IPS-15b (cell line): Measurements from ENCODE around the gene FLNB.
"Not testable (repeated sequence)": the region's sequence is repeated elsewhere in the genome, so short reads cannot be mapped to it uniquely, and the experiment has no call there.

Experiments used
- H3K27me3 ChIP-seq: one replicate; pipeline ENCODE4 v1.6.1; 2013; ENCODE audit warnings: low read length; ENCODE audit not compliant: control insufficient read depth, insufficient read depth
- H3K36me3 ChIP-seq: one replicate; pipeline ENCODE4 v1.6.1; 2013; ENCODE audit warnings: low read length; ENCODE audit not compliant: control insufficient read depth, insufficient read depth
- H3K4me1 ChIP-seq: one replicate; pipeline ENCODE4 v1.6.1; 2013; ENCODE audit warnings: mild to moderate bottlenecking, low read length; ENCODE audit not compliant: control insufficient read depth, insufficient read depth
- H3K4me3 ChIP-seq: one replicate; pipeline ENCODE4 v1.5.1; 2013; ENCODE audit warnings: low read depth, low read length
- H3K9ac ChIP-seq: one replicate; pipeline ENCODE4 v1.6.1; 2013; ENCODE audit warnings: low read depth, mild to moderate bottlenecking, low read length
- H3K9me3 ChIP-seq: one replicate; pipeline ENCODE4 v1.6.1; 2013; ENCODE audit warnings: mild to moderate bottlenecking, low read length; ENCODE audit not compliant: control insufficient read depth, insufficient read depth

The FLNB gene

DNA sequence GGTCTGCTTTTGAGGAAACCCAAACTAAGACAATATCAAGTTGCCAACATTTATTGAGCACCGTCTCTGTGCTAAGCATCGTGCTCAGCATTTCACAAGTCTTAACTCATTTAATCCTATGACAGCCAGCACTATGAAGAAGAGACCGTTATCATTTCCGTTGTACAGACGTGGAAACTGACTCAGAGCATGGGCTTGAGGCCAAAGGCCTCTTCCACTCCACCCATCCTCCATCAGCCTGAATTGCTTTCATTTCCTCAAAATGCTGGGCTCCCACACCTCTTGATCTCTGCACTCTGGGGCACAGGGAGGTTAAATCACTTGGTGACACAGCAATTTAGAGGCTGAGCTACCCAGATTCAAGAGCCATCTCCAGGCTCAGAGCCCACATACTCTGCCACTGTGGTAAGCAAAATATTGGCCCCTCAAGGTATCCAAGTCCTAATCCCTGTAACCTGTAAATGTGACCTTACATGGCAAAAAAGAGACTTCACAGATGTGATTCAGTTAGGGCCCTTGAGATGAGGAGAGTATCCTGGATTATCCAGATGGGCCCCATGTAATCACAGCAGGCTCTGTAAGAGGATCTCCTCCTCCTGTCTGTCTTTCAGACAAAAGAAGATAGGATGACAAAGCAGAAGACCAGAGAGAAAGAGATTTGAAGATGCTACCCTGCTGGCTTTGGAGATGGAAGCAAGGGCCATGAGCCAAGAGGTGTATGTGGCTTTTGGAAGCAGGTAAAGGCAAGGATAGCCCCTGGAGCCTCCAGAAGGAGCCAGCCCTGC lies 24.3 kb upstream of the FLNB start:
- H3K4me3 ChIP-seq: no peak overlapping the region
- H3K9me3 ChIP-seq: no peaks in the 10 kb centered on the region
- H3K27me3 ChIP-seq: no peaks in the 10 kb centered on the region
- no peaks in the 10 kb centered on the region for H3K4me1 ChIP-seq
- no peaks in the 10 kb centered on the region for H3K36me3 ChIP-seq
- H3K9ac ChIP-seq: no peak overlapping the region

DNA sequence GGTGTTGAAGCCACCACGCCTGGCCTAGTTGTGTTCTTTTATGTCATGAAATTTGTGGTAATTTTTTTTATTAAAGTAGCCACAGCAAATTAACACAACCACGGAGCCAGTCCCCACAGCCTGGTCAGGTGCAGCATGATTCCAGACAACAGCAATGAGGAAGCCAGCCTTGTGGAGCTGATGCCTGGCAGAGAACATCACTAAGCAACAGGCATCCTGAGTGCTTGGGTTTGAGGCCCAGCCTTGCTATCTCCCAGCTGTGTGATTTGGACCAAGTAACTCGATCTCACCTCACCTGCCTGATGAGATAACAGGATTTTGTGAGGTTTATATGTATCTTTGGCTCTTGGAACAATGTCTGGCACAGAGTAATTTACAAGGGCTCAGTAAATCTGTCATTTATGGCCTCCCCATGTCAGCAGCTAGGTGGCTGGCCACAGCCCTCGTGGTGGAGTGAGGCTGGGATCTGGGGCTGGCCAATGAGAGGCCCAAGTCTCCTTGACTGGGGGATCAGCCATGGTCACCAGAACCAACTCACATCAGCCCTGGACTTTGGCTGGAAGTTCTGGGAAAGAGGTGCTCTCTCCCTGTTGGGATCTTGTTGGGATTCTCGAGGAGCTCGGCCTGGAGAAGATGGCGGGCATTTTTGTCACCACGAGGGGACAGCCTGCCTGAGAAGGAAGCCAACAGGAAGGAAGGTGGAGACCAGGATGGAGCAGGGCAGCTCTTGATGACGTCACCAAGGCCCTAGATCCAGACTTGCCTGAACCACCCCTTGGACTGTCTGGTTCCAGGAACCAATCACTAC lies 22.8 kb upstream of the FLNB start:
- no peaks in the 10 kb centered on the region for H3K36me3 ChIP-seq
- H3K9ac ChIP-seq: no peak overlapping the region
- H3K4me3 ChIP-seq: no peak overlapping the region
- no peaks in the 10 kb centered on the region for H3K9me3 ChIP-seq
- no peaks in the 10 kb centered on the region for H3K4me1 ChIP-seq
- no peaks in the 10 kb centered on the region for H3K27me3 ChIP-seq

DNA sequence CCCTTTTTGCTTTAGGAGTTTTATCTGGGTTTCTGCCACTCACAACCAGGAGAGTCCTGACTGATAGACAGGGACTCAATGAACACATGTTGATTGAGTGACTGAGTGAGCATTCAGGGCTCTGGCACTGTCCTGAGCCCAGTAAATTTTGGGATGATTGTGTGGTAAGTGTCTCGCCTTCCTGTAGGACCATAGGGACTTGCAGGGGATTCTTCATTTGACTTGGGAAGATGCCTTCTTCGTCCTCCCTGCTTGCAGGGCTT lies 22.3 kb upstream of the FLNB start:
- Histone ChIP-seq H3K4me3 (no peak overlapping the region), H3K4me1 (no peaks in the 10 kb centered on the region), H3K9me3 (no peaks in the 10 kb centered on the region), H3K27me3 (no peaks in the 10 kb centered on the region), H3K9ac (no peak overlapping the region), H3K36me3 (no peaks in the 10 kb centered on the region)

DNA sequence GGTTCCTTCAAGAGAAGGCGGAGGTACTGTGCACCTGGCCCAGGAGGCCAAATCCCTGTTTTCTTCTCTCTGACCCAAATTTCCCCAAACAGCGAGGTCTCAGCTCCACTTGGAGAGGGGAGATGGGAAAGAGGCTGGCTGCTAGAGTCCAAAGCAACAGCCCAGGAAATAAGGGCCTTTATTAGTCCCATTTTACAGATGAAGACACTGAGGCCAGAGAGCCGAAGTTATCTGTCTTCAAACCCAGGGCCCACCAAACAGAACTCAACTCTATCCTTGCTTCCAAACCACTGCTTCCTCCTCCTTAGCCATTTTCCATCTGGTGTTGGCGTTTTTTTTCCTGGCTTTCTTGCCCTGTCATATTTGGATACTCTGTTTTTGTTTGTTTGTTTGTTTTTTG lies 22.0 kb upstream of the FLNB start:
- no peak overlapping the region for H3K9ac ChIP-seq
- H3K4me1 ChIP-seq: no peaks in the 10 kb centered on the region

DNA sequence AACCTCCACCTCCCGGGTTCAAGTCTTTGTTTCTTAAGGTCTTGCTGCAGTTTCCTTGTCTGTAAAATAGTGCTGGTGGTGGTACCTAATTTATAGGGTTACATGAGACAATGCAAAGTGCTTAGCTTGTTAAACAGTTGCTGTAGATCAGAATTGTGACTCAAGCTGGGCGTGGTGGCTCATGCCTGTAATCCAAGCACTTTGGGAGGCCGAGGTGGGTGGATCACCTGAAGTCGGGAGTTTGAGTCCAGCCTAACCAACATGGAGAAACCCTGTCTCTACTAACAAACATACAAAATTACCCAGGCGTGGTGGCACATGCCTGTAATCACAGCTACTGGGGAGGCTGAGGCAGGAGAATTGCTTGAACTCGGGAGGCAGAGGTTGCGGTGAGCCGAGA lies 19.0 kb upstream of the FLNB start:
- H3K9ac ChIP-seq, H3K4me1 ChIP-seq, H3K27me3 ChIP-seq, H3K9me3 ChIP-seq, H3K36me3 ChIP-seq, H3K4me3 ChIP-seq: not testable (repeated sequence)

More for the DNA sequence above, 22.0 kb upstream of the FLNB start:
- H3K27me3 ChIP-seq: no peaks in the 10 kb centered on the region
- H3K36me3 ChIP-seq: no peaks in the 10 kb centered on the region
- H3K9me3 ChIP-seq: no peaks in the 10 kb centered on the region
- H3K4me3 ChIP-seq: no peak overlapping the region

DNA sequence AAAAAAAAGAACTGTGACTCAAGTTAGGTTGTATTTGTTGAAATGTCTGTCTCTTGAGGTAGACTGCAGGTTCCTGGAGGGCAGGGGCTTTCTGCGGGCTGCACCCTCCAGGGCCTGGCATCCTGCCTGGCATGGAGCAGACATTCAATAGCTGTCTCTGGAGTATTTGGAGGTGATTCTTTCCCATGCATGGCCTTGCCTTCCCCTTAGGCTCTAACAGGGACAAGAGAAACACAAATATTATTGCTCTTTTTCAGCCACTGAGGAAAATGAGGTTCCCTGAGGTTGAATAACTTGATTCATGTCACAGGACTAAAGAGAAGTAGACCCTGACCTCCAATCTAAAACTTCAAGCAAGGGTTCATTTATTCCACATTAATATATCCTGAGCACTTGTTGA lies 18.6 kb upstream of the FLNB start:
- Histone ChIP-seq H3K36me3 (no peaks in the 10 kb centered on the region), H3K9me3 (no peaks in the 10 kb centered on the region), H3K4me1 (no peaks in the 10 kb centered on the region), H3K9ac (no peak overlapping the region), H3K27me3 (no peaks in the 10 kb centered on the region), H3K4me3 (no peak overlapping the region)

DNA sequence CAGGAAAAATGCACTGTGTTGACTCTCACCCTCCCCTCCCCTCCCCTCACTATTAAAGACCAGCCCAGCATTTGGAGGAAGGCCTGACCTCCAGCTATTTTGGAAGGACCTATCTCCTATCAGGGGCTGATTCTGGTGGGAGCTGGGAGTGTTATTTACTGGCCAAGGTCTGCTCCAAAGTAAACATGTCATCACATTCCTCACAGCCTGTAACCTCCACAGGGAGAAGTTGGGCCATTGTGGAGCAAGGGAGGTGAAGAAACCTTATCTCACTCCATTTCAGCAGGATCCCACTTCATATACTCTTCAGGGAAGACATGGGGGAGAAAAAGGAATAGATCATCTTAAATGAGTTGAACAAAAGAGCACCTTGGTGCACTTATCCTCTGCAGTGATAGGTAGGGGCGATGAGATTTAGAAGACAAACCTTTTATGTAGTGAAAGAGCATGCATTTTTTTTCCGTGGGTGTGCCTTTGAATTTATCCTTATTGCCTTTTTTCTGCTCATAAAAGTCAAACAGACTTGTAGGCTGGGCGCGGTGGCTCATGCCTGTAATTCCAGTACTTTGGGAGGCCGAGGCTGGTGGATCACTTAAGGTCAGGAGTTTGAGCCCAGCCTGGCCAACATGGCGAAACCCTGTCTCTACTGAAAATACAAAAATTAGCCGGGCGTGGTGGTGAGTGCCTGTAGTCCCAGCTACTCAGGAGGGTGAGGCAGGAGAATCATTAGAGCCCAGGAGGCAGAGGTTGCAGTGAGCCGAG lies 15.6 kb upstream of the FLNB start:
- H3K9me3 ChIP-seq: no peaks in the 10 kb centered on the region
- no peaks in the 10 kb centered on the region for H3K4me1 ChIP-seq
- no peaks in the 10 kb centered on the region for H3K27me3 ChIP-seq
- H3K9ac ChIP-seq: no peak overlapping the region
- no peak overlapping the region for H3K4me3 ChIP-seq
- no peaks in the 10 kb centered on the region for H3K36me3 ChIP-seq

DNA sequence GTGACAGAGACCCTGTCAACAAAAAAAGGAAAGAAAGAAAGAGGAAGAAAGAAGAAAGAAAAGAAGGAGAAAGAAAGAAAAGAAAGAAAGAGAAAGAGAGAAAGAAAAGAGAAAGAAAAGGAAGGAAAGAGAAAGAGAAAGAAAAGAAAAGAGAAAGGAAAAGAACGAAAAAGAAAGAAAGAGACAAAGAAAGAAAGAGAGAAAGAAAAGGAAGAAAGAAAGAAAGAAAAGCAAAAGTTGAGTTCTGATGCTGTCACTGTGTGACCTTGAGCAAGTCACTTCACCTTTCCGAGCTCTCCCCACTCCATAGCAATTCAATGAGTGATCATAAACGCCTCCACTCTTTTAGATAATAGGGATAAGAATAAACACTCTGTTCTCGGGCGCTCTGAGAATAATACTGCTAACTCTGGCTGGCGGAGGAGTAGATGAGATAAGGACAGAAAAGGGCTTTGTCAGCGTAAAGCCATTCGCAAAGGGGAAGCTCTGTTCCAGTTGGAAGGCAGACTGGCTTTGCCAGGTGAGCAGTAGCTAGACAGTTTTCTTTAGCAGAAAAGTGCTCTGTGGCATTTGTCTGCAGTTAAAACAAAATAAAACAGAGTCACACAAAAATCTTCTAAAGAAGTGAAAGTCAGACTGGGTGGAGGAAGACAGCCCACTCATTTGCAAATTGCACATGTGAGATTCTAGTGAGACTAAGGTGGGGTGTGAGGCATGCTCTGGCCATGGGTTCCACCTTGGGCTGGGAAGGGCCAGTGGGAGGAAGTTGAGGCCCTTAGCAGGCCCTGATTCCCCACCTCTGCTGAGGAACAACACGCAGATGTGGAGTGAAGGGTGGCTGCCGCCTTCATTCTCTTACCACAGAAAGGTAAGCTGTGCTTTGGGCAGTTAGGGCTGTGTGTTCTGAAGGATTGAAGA lies 9.6 kb upstream of the FLNB start:
- Histone ChIP-seq H3K27me3 (no peaks in the 10 kb centered on the region), H3K9ac (no peak overlapping the region), H3K36me3 (no peaks in the 10 kb centered on the region), H3K4me3 (no peak overlapping the region), H3K9me3 (no peaks in the 10 kb centered on the region), H3K4me1 (no peaks in the 10 kb centered on the region)

DNA sequence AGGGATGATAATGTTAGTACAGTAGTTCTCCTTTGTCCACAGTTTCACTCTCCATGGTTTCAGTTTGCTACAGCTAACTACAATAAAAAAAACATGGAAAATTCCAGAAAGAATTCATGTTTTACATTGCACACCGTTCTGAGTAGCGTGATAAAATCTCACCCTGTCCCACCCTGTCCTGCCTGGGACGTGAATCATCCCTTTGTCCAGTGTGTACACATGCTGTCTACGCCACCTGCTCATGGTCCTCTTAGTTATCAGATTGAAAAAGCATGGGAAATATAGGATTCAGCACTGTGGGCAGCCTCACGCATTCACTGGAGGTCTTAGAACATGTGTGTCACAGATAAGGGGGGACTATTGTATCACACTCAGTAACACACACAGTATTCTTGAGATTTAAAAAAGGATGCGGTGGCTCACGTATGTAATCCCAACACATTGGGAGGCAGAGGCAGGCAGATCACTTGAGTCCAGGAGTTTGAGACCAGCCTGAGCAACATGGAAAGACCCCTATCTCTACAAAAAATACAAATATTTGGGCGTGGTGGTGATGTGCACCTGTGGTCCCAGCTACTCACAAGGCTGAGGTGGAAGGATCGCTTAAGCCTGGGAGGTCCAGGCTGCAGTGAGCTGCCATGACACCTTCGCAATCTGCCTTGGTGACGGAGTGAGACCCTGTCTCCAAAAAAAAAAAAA lies 8.7 kb upstream of the FLNB start:
- Histone ChIP-seq H3K4me1 (no peaks in the 10 kb centered on the region), H3K4me3 (no peak overlapping the region), H3K9ac (no peak overlapping the region)

DNA sequence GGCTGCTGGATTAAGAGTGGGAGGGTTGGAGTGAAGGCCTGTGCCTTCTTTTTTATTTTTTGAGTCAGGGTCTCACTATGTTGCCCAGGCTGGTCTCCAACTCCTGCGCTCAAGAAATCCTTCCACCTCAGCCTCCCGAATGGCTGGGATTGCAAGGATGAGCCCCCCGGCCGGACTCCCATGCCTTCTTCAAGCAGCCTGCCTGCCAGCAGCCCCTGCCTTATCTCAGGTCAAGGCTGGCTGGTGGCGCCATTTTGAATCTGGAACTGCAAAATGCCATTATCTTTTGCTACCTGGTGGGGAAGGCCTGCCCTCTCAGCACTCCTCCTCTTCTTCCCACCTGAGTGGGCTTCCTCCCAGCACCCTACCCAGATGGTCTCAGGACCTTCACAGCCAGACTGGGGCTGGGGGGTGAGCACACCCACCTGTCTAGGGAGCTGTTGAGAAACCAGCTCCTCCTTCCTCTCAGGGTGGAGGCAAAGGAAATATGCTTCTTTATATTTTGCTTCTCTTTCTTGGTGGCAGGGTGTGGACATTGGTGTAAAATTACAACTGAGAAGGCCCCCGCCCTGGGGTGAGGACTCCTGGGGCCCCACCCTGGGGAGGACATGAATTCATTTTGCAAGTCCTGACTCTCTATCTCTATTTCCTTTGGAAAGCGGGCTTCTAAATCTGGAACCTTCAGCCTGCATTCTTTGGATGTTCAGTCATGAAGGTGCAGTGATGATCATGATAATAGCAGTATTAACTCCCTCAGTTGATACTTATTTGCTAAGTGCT lies 7.7 kb upstream of the FLNB start:
- Histone ChIP-seq H3K9ac (no peak overlapping the region), H3K4me1 (no peaks in the 10 kb centered on the region), H3K9me3 (no peaks in the 10 kb centered on the region), H3K4me3 (no peak overlapping the region), H3K27me3 (no peaks in the 10 kb centered on the region), H3K36me3 (no peaks in the 10 kb centered on the region)

More for the DNA sequence above, 8.7 kb upstream of the FLNB start:
- no peaks in the 10 kb centered on the region for H3K36me3 ChIP-seq
- no peaks in the 10 kb centered on the region for H3K9me3 ChIP-seq
- H3K27me3 ChIP-seq: no peaks in the 10 kb centered on the region
